ENCODE measurements around the gene CDH4. TPM values are rescaled to one million over a fixed set of nuclear protein-coding genes. Genes with fewer than 3 reads are reported as not detected.
"Not testable (repeated sequence)": the region's sequence is repeated elsewhere in the genome, so short reads cannot be mapped to it uniquely, and the experiment has no call there.

CDH4 gene
- total and polyA plus RNA-seq, 9 donors = 0.12 to 4.4 (median 0.36) TPM

DNA sequence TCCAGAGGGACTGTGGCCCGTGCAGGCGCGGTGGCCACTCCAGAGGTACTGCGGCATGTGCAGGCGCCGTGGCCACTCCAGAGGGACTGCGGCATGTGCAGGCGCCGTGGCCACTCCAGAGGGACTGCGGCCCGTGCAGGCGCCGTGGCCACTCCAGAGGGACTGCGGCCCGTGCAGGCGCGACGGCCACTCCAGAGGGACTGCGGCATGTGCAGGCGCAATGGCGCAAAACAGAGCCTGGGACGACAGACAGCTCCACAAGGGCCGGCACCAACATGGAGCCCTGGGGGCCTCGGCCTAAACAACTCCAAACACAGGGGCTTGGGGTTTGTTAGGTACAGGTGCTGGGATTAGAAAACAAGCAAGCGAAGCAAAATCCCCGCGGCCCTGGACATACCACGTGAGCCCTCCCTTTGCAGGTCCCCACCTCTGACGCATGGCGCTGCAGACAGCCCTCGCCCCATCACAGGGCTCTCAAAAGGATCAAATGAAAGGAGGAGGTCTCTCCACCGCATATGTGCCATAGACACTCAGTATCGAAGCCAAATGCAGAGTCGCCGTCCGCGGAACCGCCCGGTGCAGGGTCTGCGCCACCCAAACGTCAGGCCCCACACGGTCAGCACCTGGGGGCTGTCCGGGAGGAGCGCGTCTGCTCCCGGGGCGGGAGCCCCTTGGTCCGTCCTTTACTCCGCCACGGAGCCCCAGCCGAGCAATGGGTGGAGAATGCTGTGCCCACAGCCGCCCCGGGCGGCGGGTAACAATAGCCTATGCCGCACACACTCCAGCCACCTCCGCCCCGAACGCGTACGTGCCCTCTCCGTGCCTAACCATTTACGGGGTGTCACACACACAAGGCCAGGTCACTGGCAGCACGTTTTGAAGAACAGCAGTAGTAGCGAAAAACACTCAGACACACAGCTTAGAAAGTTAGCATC is 727.9 kb downstream of the CDH4 start:
- H3K36me3 ChIP-seq = no peaks in the 10 kb centered on the region
- intact Hi-C loops (cut with DNase I) = no loop called here

DNA sequence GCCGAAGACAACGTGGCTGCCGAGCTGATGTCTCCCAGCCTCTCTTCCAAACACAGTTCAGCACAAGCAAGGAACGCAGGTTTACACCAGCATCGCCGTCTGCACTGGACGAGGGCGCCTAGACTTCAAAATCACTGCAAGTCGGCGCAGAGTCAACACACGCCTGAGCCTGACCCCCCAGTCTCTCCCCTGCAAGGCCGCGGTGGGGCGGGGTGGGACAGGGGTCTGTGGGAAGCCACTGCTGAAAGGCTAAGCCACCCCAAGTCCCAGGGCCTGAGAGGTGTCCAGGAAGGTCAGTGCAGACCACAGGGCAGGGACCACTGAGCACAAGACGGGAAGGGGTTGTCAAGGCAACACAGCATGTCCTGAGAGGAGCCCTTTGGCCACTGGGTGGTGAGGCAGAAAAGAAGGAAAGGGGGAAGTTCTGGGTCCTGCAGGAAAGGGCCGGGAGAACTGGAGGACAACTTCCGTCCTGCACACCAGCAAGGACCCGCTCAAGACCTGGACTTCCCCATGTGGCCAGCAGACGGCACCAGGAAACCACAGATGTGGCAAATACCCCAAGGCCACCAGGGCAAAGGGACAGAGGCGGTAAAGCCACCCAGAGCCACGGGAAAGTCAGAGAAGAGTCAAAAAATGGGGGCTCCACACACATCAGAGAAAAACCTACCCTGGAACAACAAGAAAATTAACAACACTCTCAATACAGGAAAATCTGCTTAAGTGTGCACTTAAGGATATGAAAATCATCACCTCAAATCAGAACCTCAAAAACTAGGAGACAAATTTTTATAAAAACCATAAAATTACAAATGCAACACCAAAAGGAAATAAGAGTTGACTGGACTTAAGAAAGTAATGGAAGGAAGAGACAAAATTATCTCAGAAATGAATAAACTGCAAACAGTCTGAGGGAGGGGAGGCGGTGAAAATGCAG is 728.9 kb downstream of the CDH4 start:
- H3K27ac ChIP-seq = no peak overlapping the region
- 71 to 80% (median 79%) methylated on average over 22 of the region's 22 CpGs for WGBS, 3 donors
- TF ChIP-seq POLR2A (IDR thresholded peaks at IDR 0.05) = no peak
- TF ChIP-seq, protein P1, sequence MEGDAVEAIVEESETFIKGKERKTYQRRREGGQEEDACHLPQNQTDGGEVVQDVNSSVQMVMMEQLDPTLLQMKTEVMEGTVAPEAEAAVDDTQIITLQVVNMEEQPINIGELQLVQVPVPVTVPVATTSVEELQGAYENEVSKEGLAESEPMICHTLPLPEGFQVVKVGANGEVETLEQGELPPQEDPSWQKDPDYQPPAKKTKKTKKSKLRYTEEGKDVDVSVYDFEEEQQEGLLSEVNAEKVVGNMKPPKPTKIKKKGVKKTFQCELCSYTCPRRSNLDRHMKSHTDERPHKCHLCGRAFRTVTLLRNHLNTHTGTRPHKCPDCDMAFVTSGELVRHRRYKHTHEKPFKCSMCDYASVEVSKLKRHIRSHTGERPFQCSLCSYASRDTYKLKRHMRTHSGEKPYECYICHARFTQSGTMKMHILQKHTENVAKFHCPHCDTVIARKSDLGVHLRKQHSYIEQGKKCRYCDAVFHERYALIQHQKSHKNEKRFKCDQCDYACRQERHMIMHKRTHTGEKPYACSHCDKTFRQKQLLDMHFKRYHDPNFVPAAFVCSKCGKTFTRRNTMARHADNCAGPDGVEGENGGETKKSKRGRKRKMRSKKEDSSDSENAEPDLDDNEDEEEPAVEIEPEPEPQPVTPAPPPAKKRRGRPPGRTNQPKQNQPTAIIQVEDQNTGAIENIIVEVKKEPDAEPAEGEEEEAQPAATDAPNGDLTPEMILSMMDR (IDR thresholded peaks at IDR 0.05) = peak in 1 of 3 donors; percentile 17
- no peaks in the 10 kb centered on the region for H3K36me3 ChIP-seq
- H3K27me3 ChIP-seq = no peaks in the 10 kb centered on the region
- no peaks in the 10 kb centered on the region for H3K9me3 ChIP-seq
- H3K4me1 ChIP-seq (ENCODE audit: insufficient read depth) = peaks cover 1% of the 10 kb centered on the region
- intact Hi-C loops (cut with DNase I) = no loop called here
- DNase-seq = peak in 1 of 5 donors; percentile 40
- H3K4me3 ChIP-seq = no peak overlapping the region

More for the DNA sequence above, 727.9 kb downstream of the CDH4 start:
- Histone ChIP-seq H3K9me3 (no peaks in the 10 kb centered on the region), H3K4me3 (no peak overlapping the region), H3K27me3 (no peaks in the 10 kb centered on the region), H3K27ac (no peak overlapping the region), H3K4me1 (ENCODE audit: insufficient read depth) (peaks cover 1% of the 10 kb centered on the region)
- peak in 1 of 5 donors; percentile 19 for DNase-seq
- 93 to 94% (median 94%) methylated on average over 57 to 65 of the region's 65 CpGs for WGBS, 3 donors
- no peak for TF ChIP-seq POLR2A (IDR thresholded peaks at IDR 0.05)
- no peak for TF ChIP-seq EP300 (IDR thresholded peaks at IDR 0.05)
- TF ChIP-seq, protein P1 (IDR thresholded peaks at IDR 0.05) = no peak

DNA sequence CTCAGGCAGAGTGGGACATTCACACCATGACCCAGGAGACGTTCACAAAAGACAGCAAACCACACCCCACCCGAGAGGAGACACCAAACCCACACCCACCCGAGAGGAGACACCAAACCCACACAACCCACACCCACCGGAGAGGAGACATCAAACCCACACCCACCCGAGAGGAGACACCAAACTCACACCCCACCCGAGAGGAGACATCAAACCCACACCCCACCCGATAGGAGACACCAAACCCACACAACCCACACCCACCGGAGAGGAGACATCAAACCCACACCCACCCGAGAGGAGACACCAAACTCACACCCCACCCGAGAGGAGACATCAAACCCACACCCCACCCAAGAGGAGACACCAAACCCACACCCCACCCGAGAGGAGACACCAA is 729.6 kb downstream of the CDH4 start:
- H3K36me3 ChIP-seq; H3K4me3 ChIP-seq; H3K27ac ChIP-seq; H3K9me3 ChIP-seq; H3K4me1 ChIP-seq (ENCODE audit: insufficient read depth); DNase-seq; intact Hi-C loops (cut with DNase I); H3K27me3 ChIP-seq: not testable (repeated sequence)
- WGBS, 3 donors = 75 to 81% (median 79%) methylated on average over 9 to 11 of the region's 11 CpGs

DNA sequence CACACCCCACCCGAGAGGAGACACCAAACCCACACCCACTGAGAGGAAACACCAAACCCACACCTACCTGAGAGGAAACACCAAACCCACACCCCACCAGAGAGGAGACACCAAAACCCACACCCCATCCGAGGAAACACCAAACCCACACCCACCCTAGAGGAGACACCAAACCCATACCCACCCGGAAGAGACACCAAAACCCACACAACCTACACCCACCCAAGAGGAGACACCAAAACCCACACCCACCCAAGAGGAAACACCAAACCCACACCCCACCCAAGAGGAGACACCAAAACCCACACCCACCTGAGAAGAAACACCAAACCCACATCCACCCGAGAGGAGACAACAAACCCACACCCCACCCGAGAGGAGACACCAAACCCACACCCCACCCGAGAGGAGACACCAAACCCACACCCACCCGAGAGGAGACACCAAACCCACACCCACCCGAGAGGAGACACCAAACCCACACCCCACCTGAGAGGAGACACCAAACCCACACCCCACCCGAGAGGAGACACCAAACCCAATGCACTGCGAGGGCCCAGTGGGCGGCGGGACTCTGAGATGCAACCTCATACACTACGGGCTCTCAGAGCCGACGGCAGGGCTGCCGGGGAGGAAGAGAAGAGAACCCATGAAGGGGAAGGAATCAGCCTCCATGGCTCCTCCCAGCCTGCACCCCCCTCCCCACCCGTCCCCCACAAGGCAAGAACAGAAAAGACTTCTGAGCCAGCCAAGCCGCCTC is 730.3 kb downstream of the CDH4 start:
- H3K4me1 ChIP-seq (ENCODE audit: insufficient read depth) = peaks cover 3% of the 10 kb centered on the region
- intact Hi-C loops (cut with DNase I) = no loop called here
- TF ChIP-seq, protein P1 (IDR thresholded peaks at IDR 0.05) = no peak
- no peak for TF ChIP-seq EP300 (IDR thresholded peaks at IDR 0.05)
- no peak for TF ChIP-seq POLR2A (IDR thresholded peaks at IDR 0.05)
- no peak overlapping the region for H3K27ac ChIP-seq
- H3K36me3 ChIP-seq = no peaks in the 10 kb centered on the region
- H3K27me3 ChIP-seq = no peaks in the 10 kb centered on the region
- DNase-seq = peak in 1 of 5 donors; percentile 14
- H3K4me3 ChIP-seq = no peak overlapping the region
- no peaks in the 10 kb centered on the region for H3K9me3 ChIP-seq
- WGBS, 3 donors = 83 to 86% (median 84%) methylated on average over 17 to 18 of the region's 18 CpGs

Measured in ovary (tissue), 9 donors.